Measurements from ENCODE around the gene ECM1. TPM values are rescaled to one million over a fixed set of nuclear protein-coding genes. Genes with fewer than 3 reads are reported as not detected.

ECM1 gene
- total RNA-seq, 1 donor from 2014 or later, result 681 TPM

DNA sequence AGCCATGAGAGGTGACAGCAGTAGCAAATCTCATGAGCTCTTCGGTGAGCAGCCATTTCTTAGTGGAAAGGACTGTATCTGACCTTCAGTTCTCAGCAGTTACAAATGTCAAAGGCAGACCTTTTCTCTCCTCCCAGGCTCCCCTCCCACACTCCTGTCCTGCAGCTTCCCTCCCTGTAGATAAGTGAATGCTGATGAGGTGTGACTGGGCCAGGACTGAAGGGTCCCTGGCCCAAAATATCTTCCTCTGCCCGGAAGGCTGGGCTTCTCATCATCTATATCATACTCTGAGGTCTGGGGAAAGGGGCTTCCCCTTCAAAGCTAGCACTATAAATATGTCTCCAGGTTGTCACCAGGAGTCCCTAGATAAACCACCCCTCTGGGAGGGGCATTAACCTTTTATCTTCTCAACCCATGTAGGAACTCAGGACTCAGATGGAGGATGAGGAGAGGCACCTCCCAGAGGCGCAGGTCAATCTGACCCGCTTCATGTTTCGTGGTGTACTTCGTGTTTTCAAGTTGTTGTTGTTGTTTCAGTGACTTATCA is 37.6 kb downstream of the ECM1 start:
- no peak for DNase-seq (ENCODE audit: low spot score)

DNA sequence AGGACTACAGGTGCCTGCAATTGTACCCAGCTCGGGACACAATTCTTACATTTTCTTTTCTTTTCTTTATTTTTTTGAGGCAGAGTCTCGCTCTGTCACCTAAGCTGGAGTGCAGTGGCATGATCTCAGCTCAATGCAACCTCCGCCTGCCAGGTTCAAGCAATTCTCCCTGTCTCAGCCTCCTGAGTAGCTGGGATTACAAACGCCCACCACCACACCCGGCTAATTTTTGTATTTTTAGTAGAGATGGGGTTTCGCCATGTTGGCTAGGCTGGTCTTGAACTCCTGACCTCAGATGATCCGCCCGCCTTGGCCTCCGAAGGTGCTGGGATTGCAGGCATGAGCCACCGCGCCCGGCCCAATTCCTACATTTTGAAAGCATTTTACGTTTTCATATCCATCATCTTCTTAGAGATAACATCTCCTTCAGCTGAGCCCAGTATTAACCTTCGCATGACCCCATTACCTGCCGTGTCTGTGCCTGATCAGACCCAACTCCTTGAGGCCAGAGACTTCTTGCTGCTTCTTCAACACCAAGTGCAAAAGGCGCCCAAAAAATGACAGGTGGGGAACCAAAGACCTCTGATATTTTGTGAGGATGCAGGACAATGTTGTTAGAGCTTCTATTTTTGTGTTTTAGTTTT is 38.5 kb downstream of the ECM1 start:
- DNase-seq (ENCODE audit: low spot score), result no peak

GRCh38 chr1:150548324-150548631 is 40.4 kb downstream of the ECM1 start:
- DNase-seq (ENCODE audit: low spot score), result no peak

GRCh38 chr1:150548632-150549495 is 41.0 kb downstream of the ECM1 start, which contains the start of gene ADAMTSL4:
Gene ADAMTSL4, plus strand, starts transcription at chr1:150549408. Its CDS starts 2,881 bp downstream, at chr1:150552289.
- no peak for DNase-seq (ENCODE audit: low spot score)

DNA sequence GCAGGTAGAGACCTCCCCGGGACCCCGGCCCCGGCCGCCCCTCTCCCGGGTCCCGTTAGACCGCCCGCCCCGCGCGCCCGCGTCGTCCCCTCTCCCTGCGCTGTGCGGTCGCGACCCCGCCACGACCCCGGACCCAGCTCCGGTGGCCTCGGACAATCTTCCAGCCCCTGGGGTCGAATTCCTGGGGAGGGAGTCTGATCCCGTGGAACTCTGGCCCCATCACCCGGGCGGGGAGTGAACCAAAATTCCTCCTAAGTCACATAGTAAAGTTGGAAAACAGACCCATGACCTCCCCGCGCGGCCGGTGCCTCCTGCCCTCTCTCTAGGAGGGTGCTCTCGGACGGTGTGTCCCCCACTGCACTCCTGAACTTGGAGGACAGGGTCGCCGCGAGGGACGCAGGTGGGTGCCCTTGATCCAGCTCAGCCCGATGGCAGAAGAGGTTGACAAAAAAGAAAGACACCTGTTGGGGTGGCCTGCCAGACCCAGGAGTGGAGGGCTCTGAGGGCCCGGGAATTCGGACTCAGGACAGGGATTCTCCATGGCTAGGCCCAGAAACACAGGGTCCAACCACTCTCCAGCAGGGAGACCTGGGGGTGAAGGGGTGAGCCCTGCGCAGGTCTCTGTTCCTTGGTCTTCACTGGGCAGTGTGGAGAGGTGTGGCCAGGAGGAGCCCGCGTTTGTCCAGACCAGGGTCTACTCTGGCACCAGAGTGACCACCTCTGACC is 41.8 kb downstream of the ECM1 start:
- no peak for DNase-seq (ENCODE audit: low spot score)

DNA sequence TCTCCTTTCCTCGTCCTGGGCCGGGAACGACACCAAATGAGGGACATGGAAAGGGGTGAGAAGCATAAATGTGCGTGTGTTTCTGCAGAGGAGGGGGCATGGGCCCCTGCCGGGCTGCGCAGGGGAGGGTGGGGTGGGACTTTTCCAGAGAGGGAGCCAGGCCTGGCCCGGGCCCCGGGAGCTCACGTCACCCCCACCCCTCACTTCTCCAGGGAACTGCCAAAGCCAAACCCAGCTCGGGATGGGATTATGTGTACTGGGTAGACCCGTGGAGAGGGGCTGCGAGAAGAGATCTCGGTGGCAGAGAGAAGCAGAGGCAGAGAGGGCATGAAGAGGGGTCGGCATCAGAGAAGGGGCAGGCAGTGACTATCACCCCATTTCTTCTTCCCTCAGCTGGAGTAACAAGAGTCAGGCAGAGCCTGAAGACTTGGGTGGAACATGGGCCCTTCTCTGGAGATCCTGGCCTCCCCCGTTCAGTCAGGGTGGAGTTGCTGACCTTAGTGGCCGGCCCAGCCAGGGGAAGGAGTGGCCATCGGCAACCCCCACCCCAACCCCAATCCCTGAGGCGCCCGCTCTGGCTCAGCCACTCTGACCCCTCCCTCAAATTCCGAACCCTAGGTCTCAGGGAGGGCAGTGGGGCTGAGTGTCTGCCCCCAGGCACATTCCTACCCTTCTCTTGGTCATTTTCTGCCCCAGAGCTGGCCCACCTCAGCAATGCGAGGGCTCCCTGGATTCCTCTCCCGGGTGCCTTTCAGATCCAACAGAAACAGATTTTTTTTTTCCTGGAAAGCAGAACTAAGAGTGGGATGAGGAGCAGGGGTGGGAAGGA is 42.5 kb downstream of the ECM1 start:
- DNase-seq (ENCODE audit: low spot score), result no peak

GRCh38 chr1:150551051-150551783 is 43.3 kb downstream of the ECM1 start:
- DNase-seq (ENCODE audit: low spot score), result no peak

DNA sequence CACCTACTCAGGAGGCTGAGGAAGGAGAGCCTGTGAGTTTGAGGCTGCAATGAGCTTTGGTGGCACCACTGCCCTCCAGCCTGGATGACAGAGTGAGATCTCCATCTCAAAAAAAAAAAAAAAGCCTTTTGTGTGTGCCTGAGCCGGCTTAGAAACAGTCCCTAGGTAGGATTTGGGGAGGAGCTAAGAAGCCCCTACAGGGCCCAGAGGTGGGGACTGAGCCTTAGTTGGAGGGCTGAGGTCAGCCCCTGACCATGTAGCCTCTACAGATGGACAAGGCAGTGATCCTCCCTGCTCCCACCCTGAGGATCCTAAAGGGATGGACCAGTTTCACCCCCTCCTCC is 43.8 kb downstream of the ECM1 start:
- DNase-seq (ENCODE audit: low spot score), result no peak

GRCh38 chr1:150552128-150552910 is 44.4 kb downstream of the ECM1 start:
- DNase-seq (ENCODE audit: low spot score), result peak; percentile 79

DNA sequence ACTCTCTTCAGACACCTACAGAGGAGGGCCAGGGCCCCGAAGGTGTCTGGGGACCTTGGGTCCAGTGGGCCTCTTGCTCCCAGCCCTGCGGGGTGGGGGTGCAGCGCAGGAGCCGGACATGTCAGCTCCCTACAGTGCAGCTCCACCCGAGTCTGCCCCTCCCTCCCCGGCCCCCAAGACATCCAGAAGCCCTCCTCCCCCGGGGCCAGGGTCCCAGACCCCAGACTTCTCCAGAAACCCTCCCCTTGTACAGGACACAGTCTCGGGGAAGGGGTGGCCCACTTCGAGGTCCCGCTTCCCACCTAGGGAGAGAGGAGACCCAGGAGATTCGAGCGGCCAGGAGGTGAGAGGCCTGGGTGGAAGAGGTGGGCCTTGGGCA is 45.0 kb downstream of the ECM1 start:
- no peak for DNase-seq (ENCODE audit: low spot score)

GRCh38 chr1:150553392-150554085 is 45.6 kb downstream of the ECM1 start:
- no peak for DNase-seq (ENCODE audit: low spot score)

DNA sequence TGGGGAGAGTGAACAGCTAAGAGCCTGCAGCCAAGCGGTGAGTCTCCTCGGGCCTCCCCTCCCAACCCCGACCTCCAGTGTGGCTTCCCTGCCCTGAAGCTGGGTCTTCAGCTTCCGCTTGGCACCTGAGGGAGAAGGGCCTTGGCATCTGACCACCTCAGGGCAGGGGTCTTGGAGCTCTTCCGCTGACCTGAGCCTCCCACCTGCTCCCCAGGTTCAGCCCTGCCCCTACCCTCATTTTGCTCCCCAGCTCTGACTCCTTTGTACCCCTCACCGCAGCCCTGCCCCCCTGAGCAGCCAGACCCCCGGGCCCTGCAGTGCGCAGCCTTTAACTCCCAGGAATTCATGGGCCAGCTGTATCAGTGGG is 46.2 kb downstream of the ECM1 start:
- DNase-seq (ENCODE audit: low spot score), result no peak

DNA sequence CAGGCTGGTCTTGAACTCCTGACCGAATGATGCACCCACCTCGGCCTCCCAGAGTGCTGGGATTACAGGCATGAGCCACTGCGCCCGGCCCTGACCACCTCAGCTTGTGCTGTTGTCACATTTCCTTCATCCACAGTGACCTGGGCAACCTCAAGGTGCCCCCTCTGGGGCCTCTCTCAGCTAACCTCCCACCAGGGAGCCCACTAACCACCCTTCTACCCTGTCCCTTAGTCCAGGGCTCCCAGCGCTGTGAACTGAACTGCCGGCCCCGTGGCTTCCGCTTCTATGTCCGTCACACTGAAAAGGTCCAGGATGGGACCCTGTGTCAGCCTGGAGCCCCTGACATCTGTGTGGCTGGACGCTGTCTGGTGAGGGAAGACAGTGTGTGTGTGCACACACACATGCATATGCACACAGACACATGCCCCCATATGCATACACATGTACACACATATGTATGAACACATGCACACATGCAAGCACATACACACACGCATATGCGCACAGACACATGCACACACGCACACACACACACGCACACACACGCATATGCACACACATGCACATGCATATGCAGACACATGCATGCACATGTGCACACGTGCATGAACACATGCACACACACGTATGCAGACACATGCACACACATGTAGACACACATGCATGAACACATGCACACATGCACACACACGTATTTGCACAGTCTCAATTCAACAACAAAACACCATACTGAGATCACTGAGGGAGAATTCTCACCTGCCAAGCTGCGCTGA is 47.5 kb downstream of the ECM1 start:
- DNase-seq (ENCODE audit: low spot score), result no peak

DNA sequence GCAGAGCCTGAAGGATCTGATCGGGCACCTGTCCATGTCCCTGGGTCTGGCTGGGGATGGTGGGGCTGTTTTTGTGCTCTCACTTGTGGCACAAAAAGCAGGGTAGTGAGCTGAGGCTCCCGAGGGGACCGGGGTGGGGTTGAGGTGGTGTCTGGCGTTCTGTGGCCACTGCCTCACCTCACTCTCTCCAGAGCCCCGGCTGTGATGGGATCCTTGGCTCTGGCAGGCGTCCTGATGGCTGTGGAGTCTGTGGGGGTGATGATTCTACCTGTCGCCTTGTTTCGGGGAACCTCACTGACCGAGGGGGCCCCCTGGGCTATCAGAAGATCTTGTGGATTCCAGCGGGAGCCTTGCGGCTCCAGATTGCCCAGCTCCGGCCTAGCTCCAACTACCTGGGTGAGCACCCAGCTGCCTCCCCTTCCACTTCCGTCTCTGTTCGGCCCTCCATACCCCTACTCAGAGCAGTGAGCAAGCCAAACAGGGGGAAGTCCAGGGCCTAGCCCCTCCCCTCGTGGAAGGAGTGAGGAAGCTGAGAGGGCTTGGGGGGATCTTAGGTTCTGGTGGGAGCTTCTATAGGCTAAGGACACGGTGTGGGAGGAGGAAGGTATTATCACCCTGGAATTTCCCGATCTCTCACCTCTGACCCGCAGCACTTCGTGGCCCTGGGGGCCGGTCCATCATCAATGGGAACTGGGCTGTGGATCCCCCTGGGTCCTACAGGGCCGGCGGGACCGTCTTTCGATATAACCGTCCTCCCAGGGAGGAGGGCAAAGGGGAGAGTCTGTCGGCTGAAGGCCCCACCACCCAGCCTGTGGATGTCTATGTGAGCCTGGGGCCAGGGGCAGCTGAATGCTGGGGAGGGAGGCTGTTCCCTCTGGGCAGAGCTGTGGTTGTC is 48.3 kb downstream of the ECM1 start:
- no peak for DNase-seq (ENCODE audit: low spot score)

GRCh38 chr1:150557065-150557600 is 49.2 kb downstream of the ECM1 start:
- no peak for DNase-seq (ENCODE audit: low spot score)

GRCh38 chr1:150557813-150558212 is 49.9 kb downstream of the ECM1 start:
- DNase-seq (ENCODE audit: low spot score), result no peak

DNA sequence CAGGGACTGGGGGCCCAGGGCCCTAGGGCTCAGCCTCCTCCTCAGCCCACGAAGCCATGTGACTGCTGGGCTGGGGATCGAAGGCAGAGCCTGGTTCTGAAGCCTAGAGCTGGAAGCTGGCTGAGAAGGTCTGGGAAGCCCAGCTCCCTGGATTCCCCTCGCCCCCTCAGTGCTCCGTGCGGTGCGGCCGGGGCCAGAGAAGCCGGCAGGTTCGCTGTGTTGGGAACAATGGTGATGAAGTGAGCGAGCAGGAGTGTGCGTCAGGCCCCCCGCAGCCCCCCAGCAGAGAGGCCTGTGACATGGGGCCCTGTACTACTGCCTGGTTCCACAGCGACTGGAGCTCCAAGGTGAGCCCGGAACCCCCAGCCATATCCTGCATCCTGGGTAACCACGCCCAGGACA is 50.4 kb downstream of the ECM1 start:
- no peak for DNase-seq (ENCODE audit: low spot score)
